ENCODE data around the gene ACMSD.
"Not testable (repeated sequence)": the region's sequence is repeated elsewhere in the genome, so short reads cannot be mapped to it uniquely, and the experiment has no call there.

Gene ACMSD

GRCh38 chr2:134897932-134898331 is 59.5 kb downstream of the ACMSD start:
- no peak for DNase-seq (ENCODE audit: low spot score)

DNA sequence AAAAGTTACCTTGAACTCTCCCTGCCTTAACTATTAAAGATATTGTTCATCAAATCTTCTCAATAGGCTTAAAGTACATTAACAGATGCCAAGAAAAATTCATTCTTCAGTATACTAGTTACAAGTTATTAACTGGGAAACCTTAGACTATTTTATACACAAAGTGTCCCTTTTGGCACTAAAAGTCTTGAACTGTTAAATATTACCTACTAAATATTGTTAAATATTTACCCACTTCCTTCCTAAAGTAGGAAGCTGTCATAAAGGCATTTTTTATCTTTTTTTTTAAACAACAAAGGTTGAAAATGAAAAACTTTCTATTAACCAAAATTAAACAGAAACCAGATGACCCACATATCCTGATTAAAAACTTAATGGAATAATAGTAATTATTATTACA is 60.8 kb downstream of the ACMSD start:
- POLR2A ChIA-PET (ENCODE audit: low non-redundant PET) = no interaction called here
- no peak for TF ChIP-seq CTCF (conservative IDR thresholded peaks at IDR 0.05; ENCODE audit: low read depth)
- DNase-seq (ENCODE audit: low spot score) = no peak
- CTCF ChIA-PET = interaction anchor here (0.6 kb wide), 1 partner anchor 439 kb away, joined by 5 read pairs; no protein-coding TSS in a partner anchor
- H3K27ac ChIP-seq = no peak overlapping the region

More at GRCh38 chr2:134897932-134898331, 59.5 kb downstream of the ACMSD start:
- ChIA-PET POLR2A (ENCODE audit: low non-redundant PET) (no interaction called here), CTCF (interaction anchor here (0.7 to 0.9 kb wide), 3 partner anchors 21 to 447 kb away, joined by 4 to 5 read pairs (median 4); no protein-coding TSS in a partner anchor)
- TF ChIP-seq CTCF (conservative IDR thresholded peaks at IDR 0.05; ENCODE audit: low read depth) = peak; percentile 36
- no peak overlapping the region for H3K27ac ChIP-seq

DNA sequence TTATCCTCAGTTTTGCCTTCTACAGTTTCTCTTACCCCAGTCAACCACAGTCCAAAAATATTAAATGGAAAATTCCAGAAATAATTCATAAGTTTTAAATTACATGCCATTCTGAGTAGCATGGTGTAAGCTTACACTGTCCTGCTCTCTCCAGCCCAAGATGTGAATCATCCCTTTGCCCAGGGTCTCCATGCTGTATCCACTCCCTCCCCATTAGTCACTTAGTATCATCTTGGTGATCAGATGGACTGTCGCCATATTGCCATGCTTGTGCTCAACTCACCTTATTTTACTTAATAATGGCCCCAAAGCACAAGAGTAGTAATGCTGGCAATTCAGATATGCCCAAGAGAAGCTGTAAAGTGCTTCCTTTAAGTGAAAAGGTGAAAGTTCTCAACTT is 61.7 kb downstream of the ACMSD start:
- ChIA-PET CTCF (interaction anchor here (0.6 to 1.1 kb wide), 2 partner anchors 440 to 467 kb away, joined by 5 to 6 read pairs; no protein-coding TSS in a partner anchor), POLR2A (ENCODE audit: low non-redundant PET) (no interaction called here)
- DNase-seq (ENCODE audit: low spot score) = no peak
- H3K27ac ChIP-seq = no peak overlapping the region
- no peak for TF ChIP-seq CTCF (conservative IDR thresholded peaks at IDR 0.05; ENCODE audit: low read depth)

GRCh38 chr2:134903701-134904100 is 65.3 kb downstream of the ACMSD start:
- H3K27ac ChIP-seq; CTCF ChIA-PET; DNase-seq (ENCODE audit: low spot score): not testable (repeated sequence)
- POLR2A ChIA-PET (ENCODE audit: low non-redundant PET) = interaction anchor here (0.5 kb wide), 1 partner anchor 241 kb away, joined by 3 read pairs; no protein-coding TSS in a partner anchor

- ChIA-PET CTCF (no interaction called here), POLR2A (ENCODE audit: low non-redundant PET) (no interaction called here)
- no peak overlapping the region for H3K27ac ChIP-seq
- no peak for DNase-seq (ENCODE audit: low spot score)
- no peak for TF ChIP-seq CTCF (conservative IDR thresholded peaks at IDR 0.05; ENCODE audit: low read depth)
Observed at GRCh38 chr2:134905168-134905567, 66.8 kb downstream of the ACMSD start.

DNA sequence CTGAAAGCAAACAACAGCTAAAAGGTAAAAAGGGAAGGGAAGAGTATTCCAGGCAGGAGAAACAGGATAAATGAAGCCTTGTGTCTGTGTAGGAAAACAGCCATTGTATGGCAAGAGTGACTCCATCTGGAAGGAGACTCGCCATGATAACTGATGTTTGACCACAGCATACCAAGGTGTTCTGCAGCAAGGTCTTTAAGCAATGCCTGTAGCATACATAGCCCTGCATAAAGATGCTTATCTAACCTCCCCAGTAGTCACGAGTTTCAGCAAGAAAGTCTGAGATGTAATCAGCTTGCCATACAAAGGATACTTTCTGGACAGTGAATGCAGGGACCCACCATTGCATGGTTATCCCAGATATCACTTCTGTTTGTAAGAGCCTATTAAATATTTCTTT is 68.3 kb downstream of the ACMSD start:
- no peak for TF ChIP-seq CTCF (conservative IDR thresholded peaks at IDR 0.05; ENCODE audit: low read depth)
- no peak overlapping the region for H3K27ac ChIP-seq
- DNase-seq (ENCODE audit: low spot score) = no peak
- CTCF ChIA-PET = interaction anchor here (0.5 kb wide), 1 partner anchor 1444 kb away, joined by 3 read pairs; no protein-coding TSS in a partner anchor
- POLR2A ChIA-PET (ENCODE audit: low non-redundant PET) = no interaction called here

DNA sequence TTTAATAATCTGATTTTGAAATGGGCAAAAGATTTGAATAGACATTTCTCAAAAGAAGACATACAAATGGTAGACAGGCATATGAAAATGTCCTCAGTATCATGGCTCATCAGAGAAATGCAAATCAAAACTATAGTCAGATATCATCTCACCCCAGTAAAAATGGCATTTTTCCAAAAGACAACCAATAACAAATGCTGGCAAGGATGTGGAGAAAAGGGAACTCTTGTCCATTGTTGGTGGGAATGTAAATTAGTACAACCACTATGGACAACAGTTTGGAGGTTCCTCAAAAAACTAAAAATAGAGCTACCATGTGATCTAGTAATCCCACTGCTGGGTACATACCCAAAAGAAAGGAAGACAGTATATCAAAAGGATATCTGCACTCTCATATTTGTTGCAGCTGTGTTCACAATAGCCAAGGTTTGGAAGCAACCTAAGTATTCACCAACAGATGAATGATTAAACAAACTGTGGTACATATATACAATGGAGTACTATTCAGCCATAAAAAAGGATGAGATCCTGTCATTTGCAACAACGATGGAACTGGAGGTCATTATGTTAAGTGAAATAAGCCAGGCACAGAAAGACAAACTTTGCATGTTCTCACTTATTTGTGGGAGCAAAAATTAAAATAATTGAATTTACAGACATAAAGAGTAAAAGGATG is 69.2 kb downstream of the ACMSD start:
- POLR2A ChIA-PET (ENCODE audit: low non-redundant PET); CTCF ChIA-PET; DNase-seq (ENCODE audit: low spot score); H3K27ac ChIP-seq: not testable (repeated sequence)

Data from RWPE1 (cell line).